H9 (cell line): ENCODE results near the gene FAM229B. TPM values are rescaled to one million over a fixed set of nuclear protein-coding genes. Genes with fewer than 3 reads are reported as not detected.

Experiments used
- DNase-seq: peaks from one replicate; pipeline ENCODE4 v3.0.0-alpha.2; 2017
- H2AFZ ChIP-seq: one replicate; pipeline ENCODE4 v1.6.1; 2013; ENCODE audit warnings: mild to moderate bottlenecking, low read length, control low read depth, moderate library complexity
- H2AK5ac ChIP-seq: 2 replicates; pipeline ENCODE4 v1.6.1; 2013; ENCODE audit warnings: low read length, control low read depth, mixed read lengths; ENCODE audit not compliant: insufficient read length
- H2BK120ac ChIP-seq: one replicate; pipeline ENCODE4 v1.6.1; 2013; ENCODE audit warnings: low read depth, mild to moderate bottlenecking, low read length, control low read depth, inconsistent platforms; ENCODE audit not compliant: poor library complexity, severe bottlenecking
- H2BK12ac ChIP-seq: 2 replicates; pipeline ENCODE4 v1.6.1; 2013; ENCODE audit warnings: low read length, control low read depth, mixed read lengths, low read depth; ENCODE audit not compliant: insufficient read length
- H2BK15ac ChIP-seq: 2 replicates; pipeline ENCODE4 v1.6.1; 2013; ENCODE audit warnings: low read depth, low read length, control low read depth
- H2BK20ac ChIP-seq: one replicate; pipeline ENCODE4 v1.6.1; 2013; ENCODE audit warnings: low read depth, mild to moderate bottlenecking, low read length, control low read depth, inconsistent platforms; ENCODE audit not compliant: poor library complexity, severe bottlenecking
- H2BK5ac ChIP-seq: 2 replicates; pipeline ENCODE4 v1.6.1; 2013; ENCODE audit warnings: low read length, control low read depth, mixed read lengths; ENCODE audit not compliant: insufficient read length
- H3K14ac ChIP-seq: 2 replicates; pipeline ENCODE4 v1.6.1; 2013; ENCODE audit warnings: low read length, control low read depth; ENCODE audit not compliant: insufficient read depth
- H3K18ac ChIP-seq: 2 replicates; pipeline ENCODE4 v1.6.1; 2013; ENCODE audit warnings: low read depth, mild to moderate bottlenecking, mixed read lengths, low read length, control low read depth; ENCODE audit not compliant: insufficient read length
- H3K23ac ChIP-seq: 2 replicates; pipeline ENCODE4 v1.6.1; 2013; ENCODE audit warnings: low read length, control low read depth, mixed read lengths, low read depth; ENCODE audit not compliant: insufficient read length
- H3K23me2 ChIP-seq: 2 replicates; pipeline ENCODE4 v1.6.1; 2013; ENCODE audit warnings: low read depth, mild to moderate bottlenecking, mixed read lengths, low read length, control low read depth; ENCODE audit not compliant: insufficient read length, poor library complexity, severe bottlenecking
- H3K27ac ChIP-seq: 2 replicates; pipeline ENCODE4 v1.5.1; 2013; ENCODE audit warnings: low read length, control low read depth, mixed read lengths, low read depth; ENCODE audit not compliant: insufficient read length
- H3K27me3 ChIP-seq: 2 replicates; pipeline ENCODE4 v1.6.1; 2013; ENCODE audit warnings: low read length, control low read depth, inconsistent platforms; ENCODE audit not compliant: insufficient read depth
- H3K4ac ChIP-seq: 2 replicates; pipeline ENCODE4 v1.6.1; 2013; ENCODE audit warnings: low read depth, mild to moderate bottlenecking, control low read depth, inconsistent platforms, low read length, moderate library complexity
- H3K4me1 ChIP-seq: 2 replicates; pipeline ENCODE4 v1.6.1; 2013; ENCODE audit warnings: low read length, control low read depth, inconsistent platforms; ENCODE audit not compliant: insufficient read depth
- H3K4me2 ChIP-seq: 2 replicates; pipeline ENCODE4 v1.6.1; 2013; ENCODE audit warnings: low read length, control low read depth, mixed read lengths; ENCODE audit not compliant: insufficient read length, insufficient read depth
- H3K56ac ChIP-seq: 2 replicates; pipeline ENCODE4 v1.6.1; 2013; ENCODE audit warnings: low read depth, mild to moderate bottlenecking, mixed read lengths, low read length, control low read depth; ENCODE audit not compliant: insufficient read length
- H3K79me1 ChIP-seq: 2 replicates; pipeline ENCODE4 v1.6.1; 2013; ENCODE audit warnings: low read depth, mild to moderate bottlenecking, moderate library complexity, low read length, control low read depth, inconsistent platforms; ENCODE audit not compliant: insufficient read depth, poor library complexity, severe bottlenecking
- H3K79me2 ChIP-seq: 2 replicates; pipeline ENCODE4 v1.6.1; 2013; ENCODE audit warnings: low read length, control low read depth, inconsistent platforms; ENCODE audit not compliant: insufficient read depth
- H3K9ac ChIP-seq: 2 replicates; pipeline ENCODE4 v1.6.1; 2013; ENCODE audit warnings: low read length, control low read depth, mixed read lengths; ENCODE audit not compliant: insufficient read length; ENCODE audit errors: extremely low read depth
- H3K9me3 ChIP-seq: one replicate; pipeline ENCODE4 v1.6.1; 2013; ENCODE audit warnings: low read depth, low read length, inconsistent platforms; ENCODE audit not compliant: control insufficient read depth
- H3T11ph ChIP-seq: one replicate; pipeline ENCODE4 v1.6.1; 2013; ENCODE audit warnings: mild to moderate bottlenecking, low read length, control low read depth, inconsistent platforms
- H4K20me1 ChIP-seq: one replicate; pipeline ENCODE4 v1.6.1; 2013; ENCODE audit not compliant: control insufficient read depth, insufficient read length, insufficient read depth
- H4K5ac ChIP-seq: 2 replicates; pipeline ENCODE4 v1.6.1; 2013; ENCODE audit warnings: low read depth, mild to moderate bottlenecking, mixed read lengths, low read length, control low read depth; ENCODE audit not compliant: insufficient read length
- H4K8ac ChIP-seq: replicated peaks from 2 replicates; pipeline ENCODE4 v1.6.1; 2013; ENCODE audit warnings: low read length, control low read depth, mixed read lengths, low read depth; ENCODE audit not compliant: insufficient read length
- H4K91ac ChIP-seq: 2 replicates; pipeline ENCODE4 v1.6.1; 2013; ENCODE audit warnings: low read depth, mild to moderate bottlenecking, moderate library complexity, mixed read lengths, low read length, control low read depth; ENCODE audit not compliant: insufficient read length
- H3K27ac Mint-ChIP-seq, 3 experiments: 2 replicates in 2 of 3; 3 replicates in 1 of 3; pipeline ENCODE4 v1.8.0; 2020 to 2021; ENCODE audit warnings: mixed read lengths in 3 of 3, mild to moderate bottlenecking in 1 of 3, moderate library complexity in 1 of 3
- H3K27me3 Mint-ChIP-seq: 2 replicates; pipeline ENCODE4 v1.8.0; 2021; ENCODE audit warnings: low read depth, mild to moderate bottlenecking, moderate library complexity, mixed read lengths
- H3K36me3 Mint-ChIP-seq, 3 experiments: 2 replicates in 2 of 3; 3 replicates in 1 of 3; pipeline ENCODE4 v1.8.0; 2020 to 2021; ENCODE audit warnings: low read depth in 3 of 3, mixed read lengths in 3 of 3; ENCODE audit not compliant: insufficient read depth in 1 of 3
- H3K4me1 Mint-ChIP-seq, 2 experiments: 2 replicates each; pipeline ENCODE4 v1.8.0; 2020; ENCODE audit warnings: mixed read lengths in 2 of 2
- H3K4me3 Mint-ChIP-seq, 2 experiments: 2 replicates in 1 of 2; 3 replicates in 1 of 2; pipeline ENCODE4 v1.8.0; 2020 to 2021; ENCODE audit warnings: mild to moderate bottlenecking in 2 of 2, mixed read lengths in 2 of 2, moderate library complexity in 1 of 2
- H3K9me3 Mint-ChIP-seq, 2 experiments: 2 replicates in 1 of 2; 3 replicates in 1 of 2; pipeline ENCODE4 v1.8.0; 2020; ENCODE audit warnings: mild to moderate bottlenecking in 2 of 2, mixed read lengths in 2 of 2, moderate library complexity in 1 of 2
- WGBS: extraction: QIAGEN DNeasy Blood & Tissue Kit; methylation state at CpG from one replicate; pipeline ENCODE4 v1.1.7; 2013; ENCODE audit warnings: missing lambda C conversion rate, low lambda C conversion rate, mixed read lengths; ENCODE audit not compliant: insufficient read length; ENCODE audit errors: extremely low coverage; 5-methylcytosine and 5-hydroxymethylcytosine counted together
- total RNA-seq: library from RNA; stranded (reverse); gene quantifications from 2 replicates; pipeline ENCODE4 v1.2.1, GENCODE V29; 2021
- TF ChIP-seq, protein P1 (sequence below): fragments of 200-600 bp; sonication (generic); conservative IDR thresholded peaks from 3 replicates; pipeline ENCODE4 v1.8.0; 2021; ENCODE audit warnings: antibody characterized with exemption, mild to moderate bottlenecking

Gene FAM229B
- total RNA-seq, 1 experiment from 2014 or later, result 8.2 TPM

DNA sequence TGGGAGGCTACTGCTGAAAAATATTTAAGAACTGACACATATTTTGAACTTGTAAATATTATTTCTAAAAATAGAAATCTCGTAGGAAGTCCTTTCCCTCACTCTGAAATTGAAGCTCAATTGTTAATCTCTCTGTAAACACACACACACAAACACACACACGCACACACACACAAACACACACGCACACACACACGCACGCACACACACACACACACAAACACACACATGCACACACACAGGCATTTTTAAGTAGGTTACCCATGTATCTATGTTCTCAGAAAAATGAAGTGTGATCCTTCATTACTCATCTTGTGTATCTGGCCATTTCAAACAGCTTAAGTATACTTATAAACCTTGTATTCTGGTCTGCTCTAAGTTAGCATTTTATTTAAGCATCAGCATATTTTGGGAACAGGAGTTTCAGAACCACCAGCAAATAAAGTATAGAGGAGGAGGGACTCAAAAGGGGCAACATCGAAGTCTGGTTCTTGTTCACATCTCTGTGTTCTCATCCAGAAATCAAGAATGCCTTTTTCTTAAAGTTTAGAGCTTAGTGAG, 21.9 kb upstream of the FAM229B start:
- Mint-ChIP-seq H3K9me3 (no peaks in the 10 kb centered on the region), H3K27ac (no peak overlapping the region), H3K36me3 (no peaks in the 10 kb centered on the region), H3K4me1 (no peaks in the 10 kb centered on the region), H3K27me3 (no peaks in the 10 kb centered on the region), H3K4me3 (no peak overlapping the region)
- Histone ChIP-seq H3K14ac (no peak overlapping the region), H3K4me2 (no peak overlapping the region), H4K8ac (no peak overlapping the region), H4K20me1 (no peaks in the 10 kb centered on the region), H3K79me1 (no peaks in the 10 kb centered on the region), H2BK120ac (no peak overlapping the region), H3K9me3 (no peaks in the 10 kb centered on the region), H3K4ac (no peak overlapping the region), H4K91ac (no peak overlapping the region), H2BK5ac (no peak overlapping the region), H3K79me2 (no peaks in the 10 kb centered on the region), H2BK12ac (no peak overlapping the region), H3K23me2 (no peaks in the 10 kb centered on the region), H4K5ac (no peak overlapping the region), H3T11ph (no peak overlapping the region), H3K4me1 (no peaks in the 10 kb centered on the region), H2AFZ (no peak overlapping the region), H3K27me3 (no peaks in the 10 kb centered on the region), H3K9ac (no peak overlapping the region), H3K23ac (no peak overlapping the region), H3K56ac (no peak overlapping the region), H3K18ac (no peak overlapping the region), H2BK20ac (no peak overlapping the region), H2BK15ac (no peak overlapping the region), H3K27ac (no peak overlapping the region), H2AK5ac (no peak overlapping the region)
- WGBS, result 100% methylated on average over 3 of the region's 6 CpGs
- TF ChIP-seq, protein P1, sequence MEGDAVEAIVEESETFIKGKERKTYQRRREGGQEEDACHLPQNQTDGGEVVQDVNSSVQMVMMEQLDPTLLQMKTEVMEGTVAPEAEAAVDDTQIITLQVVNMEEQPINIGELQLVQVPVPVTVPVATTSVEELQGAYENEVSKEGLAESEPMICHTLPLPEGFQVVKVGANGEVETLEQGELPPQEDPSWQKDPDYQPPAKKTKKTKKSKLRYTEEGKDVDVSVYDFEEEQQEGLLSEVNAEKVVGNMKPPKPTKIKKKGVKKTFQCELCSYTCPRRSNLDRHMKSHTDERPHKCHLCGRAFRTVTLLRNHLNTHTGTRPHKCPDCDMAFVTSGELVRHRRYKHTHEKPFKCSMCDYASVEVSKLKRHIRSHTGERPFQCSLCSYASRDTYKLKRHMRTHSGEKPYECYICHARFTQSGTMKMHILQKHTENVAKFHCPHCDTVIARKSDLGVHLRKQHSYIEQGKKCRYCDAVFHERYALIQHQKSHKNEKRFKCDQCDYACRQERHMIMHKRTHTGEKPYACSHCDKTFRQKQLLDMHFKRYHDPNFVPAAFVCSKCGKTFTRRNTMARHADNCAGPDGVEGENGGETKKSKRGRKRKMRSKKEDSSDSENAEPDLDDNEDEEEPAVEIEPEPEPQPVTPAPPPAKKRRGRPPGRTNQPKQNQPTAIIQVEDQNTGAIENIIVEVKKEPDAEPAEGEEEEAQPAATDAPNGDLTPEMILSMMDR, result no peak
- no peak for DNase-seq
